ENCODE results near the gene SLC10A1.

The SLC10A1 gene

GRCh38 chr14:69822456-69822855 lies 25.4 kb upstream of the SLC10A1 start:
- no peak for TF ChIP-seq CTCF (IDR thresholded peaks at IDR 0.05; ENCODE audit: low read depth, low read length, missing control alignments)
- H3K27ac ChIP-seq: no peak overlapping the region
- in situ Hi-C loops (cut with HindIII; ENCODE audit: low pct_ligation_motif_present, low sequenced_read_pairs): no loop called here
- H3K27me3 ChIP-seq (replicated peaks): no peaks in the 10 kb centered on the region
- H3K36me3 ChIP-seq (replicated peaks): no peaks in the 10 kb centered on the region
- no peak overlapping the region for H3K4me3 ChIP-seq (ENCODE audit: low read depth, low read length)
- no peak for DNase-seq

- Histone ChIP-seq H3K27me3 (replicated peaks) (no peaks in the 10 kb centered on the region), H3K27ac (no peak overlapping the region), H3K36me3 (replicated peaks) (no peaks in the 10 kb centered on the region), H3K4me3 (ENCODE audit: low read depth, low read length) (no peak overlapping the region)
- in situ Hi-C loops (cut with HindIII; ENCODE audit: low pct_ligation_motif_present, low sequenced_read_pairs): no loop called here
- DNase-seq: no peak
- no peak for TF ChIP-seq CTCF (IDR thresholded peaks at IDR 0.05; ENCODE audit: low read depth, low read length, missing control alignments)
Observed at GRCh38 chr14:69820991-69821390, 23.9 kb upstream of the SLC10A1 start.

GRCh38 chr14:69819607-69820006 lies 22.6 kb upstream of the SLC10A1 start:
- in situ Hi-C loops (cut with HindIII; ENCODE audit: low pct_ligation_motif_present, low sequenced_read_pairs): no loop called here
- no peak overlapping the region for H3K27ac ChIP-seq
- H3K27me3 ChIP-seq (replicated peaks): no peaks in the 10 kb centered on the region
- H3K36me3 ChIP-seq (replicated peaks): no peaks in the 10 kb centered on the region
- DNase-seq: no peak
- no peak for TF ChIP-seq CTCF (IDR thresholded peaks at IDR 0.05; ENCODE audit: low read depth, low read length, missing control alignments)
- no peak overlapping the region for H3K4me3 ChIP-seq (ENCODE audit: low read depth, low read length)

- Histone ChIP-seq H3K4me3 (ENCODE audit: low read depth, low read length) (no peak overlapping the region), H3K27me3 (replicated peaks) (no peaks in the 10 kb centered on the region), H3K36me3 (replicated peaks) (no peaks in the 10 kb centered on the region), H3K27ac (no peak overlapping the region)
- in situ Hi-C loops (cut with HindIII; ENCODE audit: low pct_ligation_motif_present, low sequenced_read_pairs): no loop called here
- peak; percentile 80 for TF ChIP-seq CTCF (IDR thresholded peaks at IDR 0.05; ENCODE audit: low read depth, low read length, missing control alignments)
- peak; percentile 68 for DNase-seq
Observed at GRCh38 chr14:69818758-69819191, 21.7 kb upstream of the SLC10A1 start.

- in situ Hi-C loops (cut with HindIII; ENCODE audit: low pct_ligation_motif_present, low sequenced_read_pairs): no loop called here
- H3K36me3 ChIP-seq (replicated peaks): no peaks in the 10 kb centered on the region
- H3K27me3 ChIP-seq (replicated peaks): no peaks in the 10 kb centered on the region
- no peak for TF ChIP-seq CTCF (IDR thresholded peaks at IDR 0.05; ENCODE audit: low read depth, low read length, missing control alignments)
- no peak overlapping the region for H3K27ac ChIP-seq
- H3K4me3 ChIP-seq (ENCODE audit: low read depth, low read length): no peak overlapping the region
- DNase-seq: no peak
Observed at GRCh38 chr14:69816216-69816615, 19.2 kb upstream of the SLC10A1 start.

- H3K27ac ChIP-seq: no peak overlapping the region
- no peak for DNase-seq
- TF ChIP-seq CTCF (IDR thresholded peaks at IDR 0.05; ENCODE audit: low read depth, low read length, missing control alignments): no peak
- in situ Hi-C loops (cut with HindIII; ENCODE audit: low pct_ligation_motif_present, low sequenced_read_pairs): no loop called here
- H3K36me3 ChIP-seq (replicated peaks): no peaks in the 10 kb centered on the region
- no peaks in the 10 kb centered on the region for H3K27me3 ChIP-seq (replicated peaks)
- H3K4me3 ChIP-seq (ENCODE audit: low read depth, low read length): no peak overlapping the region
Observed at GRCh38 chr14:69815556-69815955, 18.5 kb upstream of the SLC10A1 start.

All from brain microvascular endothelial cell (primary cell).